Gastrocnemius medialis (tissue), 4 donors: Measurements from ENCODE around the gene FBLN7.

ENCODE experiments used
- CTCF ChIP-seq, 5 experiments: fragments of 450-650 bp in 3 of 5; fragments of 200-600 bp in 2 of 5; sonication (generic) in 2 of 5; IDR thresholded peaks in 4 of 5; conservative IDR thresholded peaks in 1 of 5; 1 replicate in 4 of 5; 2 replicates in 1 of 5; pipeline ENCODE4 v1.5.1; 2016 to 2019; ENCODE audit warnings: antibody characterized with exemption in 5 of 5, mild to moderate bottlenecking in 3 of 5, moderate library complexity in 3 of 5
- POLR2A ChIP-seq, 2 donors: fragments of 450-650 bp; IDR thresholded peaks; one replicate each; pipeline ENCODE4 v1.6.1; 2017; ENCODE audit warnings: antibody characterized with exemption in 2 of 2, mild to moderate bottlenecking in 2 of 2, moderate library complexity in 2 of 2

- TF ChIP-seq CTCF (IDR thresholded peaks at IDR 0.05 in 4 of 5, conservative IDR thresholded peaks at IDR 0.05 in 1 of 5) (no peak), POLR2A (IDR thresholded peaks at IDR 0.05) (no peak)
These were observed 56.3 kb downstream of the FBLN7 start for GRCh38 chr2:112194482-112194881.
